ENCODE data around the gene SLC31A2. TPM values are rescaled to one million over a fixed set of nuclear protein-coding genes. Genes with fewer than 3 reads are reported as not detected.
"Not testable (repeated sequence)": the region's sequence is repeated elsewhere in the genome, so short reads cannot be mapped to it uniquely, and the experiment has no call there.

Gene SLC31A2
- polyA plus RNA-seq, 1 experiment: 10.7 TPM

DNA sequence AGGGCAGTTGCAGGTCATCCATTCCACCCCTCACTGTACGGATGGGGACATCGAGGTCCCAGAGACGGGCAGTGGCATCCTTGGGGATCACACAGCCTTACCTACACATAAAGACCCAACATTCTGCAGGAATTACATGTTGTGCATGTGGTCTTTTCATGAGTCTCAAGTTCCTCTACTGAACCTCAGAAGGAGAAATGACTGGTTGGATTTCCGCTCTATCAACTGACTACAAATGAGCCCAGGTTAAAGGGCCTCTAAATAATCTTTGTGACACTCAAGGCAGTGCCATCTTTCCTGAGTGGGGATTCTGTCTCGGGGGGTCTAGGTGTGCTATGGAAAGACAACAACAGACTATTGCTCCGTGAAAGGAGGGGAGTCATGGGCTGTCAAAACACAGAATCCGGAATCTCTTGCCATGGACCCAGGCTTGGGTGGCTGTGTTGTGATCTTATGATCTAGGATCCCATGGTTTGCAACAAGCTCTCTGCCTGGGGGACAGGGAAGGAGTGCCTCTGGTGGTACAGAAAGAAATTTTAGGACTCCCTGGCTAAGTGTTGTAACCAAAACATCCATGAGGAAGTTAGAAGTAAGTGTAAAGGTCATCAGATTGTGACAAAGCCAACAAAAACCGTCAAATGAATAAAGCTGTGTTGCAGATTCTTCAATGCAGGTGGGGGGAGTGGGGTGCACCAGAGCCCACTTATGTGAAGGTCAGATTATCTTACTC lies 1.9 kb upstream of the SLC31A2 start:
- ChIA-PET POLR2A (no interaction called here), CTCF (no interaction called here)
- Histone ChIP-seq H3K4me3 (ENCODE audit: low read depth, low read length) (no peak overlapping the region), H3K36me3 (ENCODE audit: control insufficient read depth, insufficient read depth, low read length) (no peaks in the 10 kb centered on the region), H3K27me3 (ENCODE audit: control insufficient read depth, insufficient read depth, low read length) (peaks cover 6% of the 10 kb centered on the region; the same call in 1 of the 2 replicates)
- TF ChIP-seq, protein P1, sequence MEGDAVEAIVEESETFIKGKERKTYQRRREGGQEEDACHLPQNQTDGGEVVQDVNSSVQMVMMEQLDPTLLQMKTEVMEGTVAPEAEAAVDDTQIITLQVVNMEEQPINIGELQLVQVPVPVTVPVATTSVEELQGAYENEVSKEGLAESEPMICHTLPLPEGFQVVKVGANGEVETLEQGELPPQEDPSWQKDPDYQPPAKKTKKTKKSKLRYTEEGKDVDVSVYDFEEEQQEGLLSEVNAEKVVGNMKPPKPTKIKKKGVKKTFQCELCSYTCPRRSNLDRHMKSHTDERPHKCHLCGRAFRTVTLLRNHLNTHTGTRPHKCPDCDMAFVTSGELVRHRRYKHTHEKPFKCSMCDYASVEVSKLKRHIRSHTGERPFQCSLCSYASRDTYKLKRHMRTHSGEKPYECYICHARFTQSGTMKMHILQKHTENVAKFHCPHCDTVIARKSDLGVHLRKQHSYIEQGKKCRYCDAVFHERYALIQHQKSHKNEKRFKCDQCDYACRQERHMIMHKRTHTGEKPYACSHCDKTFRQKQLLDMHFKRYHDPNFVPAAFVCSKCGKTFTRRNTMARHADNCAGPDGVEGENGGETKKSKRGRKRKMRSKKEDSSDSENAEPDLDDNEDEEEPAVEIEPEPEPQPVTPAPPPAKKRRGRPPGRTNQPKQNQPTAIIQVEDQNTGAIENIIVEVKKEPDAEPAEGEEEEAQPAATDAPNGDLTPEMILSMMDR (IDR thresholded peaks at IDR 0.05; ENCODE audit: insufficient read depth, low read depth, low read length): no peak
- DNase-seq (ENCODE audit: low read depth): no peak

DNA sequence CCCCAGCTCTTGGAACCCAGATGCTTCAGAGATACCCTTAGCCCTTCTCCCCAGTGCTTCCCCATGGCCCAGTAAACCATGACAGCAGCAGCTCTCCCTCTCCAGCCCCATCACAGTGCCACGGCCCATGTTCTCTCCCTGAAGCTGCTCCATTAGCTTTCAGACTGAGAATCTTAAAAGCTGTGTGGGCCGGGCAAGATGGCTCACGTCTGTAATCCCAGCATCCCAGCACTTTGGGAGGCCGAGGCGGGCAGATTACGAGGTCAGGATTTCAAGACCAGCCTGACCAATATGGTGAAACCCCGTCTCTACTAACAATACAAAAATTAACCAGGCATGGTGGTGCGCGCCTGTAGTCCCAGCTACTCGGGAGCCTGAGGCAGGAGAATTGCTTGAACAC lies 1.2 kb upstream of the SLC31A2 start:
- H3K27me3 ChIP-seq (ENCODE audit: control insufficient read depth, insufficient read depth, low read length); H3K36me3 ChIP-seq (ENCODE audit: control insufficient read depth, insufficient read depth, low read length); DNase-seq (ENCODE audit: low read depth); H3K4me3 ChIP-seq (ENCODE audit: low read depth, low read length); POLR2A ChIA-PET; CTCF ChIA-PET: not testable (repeated sequence)

GRCh38 chr9:113151696-113152630 lies 1.2 kb downstream of the SLC31A2 start:
- H3K36me3 ChIP-seq (ENCODE audit: control insufficient read depth, insufficient read depth, low read length): no peaks in the 10 kb centered on the region
- peaks cover 2% of the 10 kb centered on the region; the same call in 1 of the 2 replicates for H3K27me3 ChIP-seq (ENCODE audit: control insufficient read depth, insufficient read depth, low read length)
- H3K4me3 ChIP-seq (ENCODE audit: low read depth, low read length): peak overlapping the region; percentile 94
- ChIA-PET CTCF (interaction anchor here (1.3 kb wide), 2 partner anchors 12 to 13 kb away, joined by 4 read pairs; no protein-coding TSS in a partner anchor), POLR2A (interaction anchor here (0.6 kb wide), 1 partner anchor 624 kb away, joined by 21 read pairs; no protein-coding TSS in a partner anchor)
- TF ChIP-seq, protein P1 (IDR thresholded peaks at IDR 0.05; ENCODE audit: insufficient read depth, low read depth, low read length): no peak
- no peak for DNase-seq (ENCODE audit: low read depth)

DNA sequence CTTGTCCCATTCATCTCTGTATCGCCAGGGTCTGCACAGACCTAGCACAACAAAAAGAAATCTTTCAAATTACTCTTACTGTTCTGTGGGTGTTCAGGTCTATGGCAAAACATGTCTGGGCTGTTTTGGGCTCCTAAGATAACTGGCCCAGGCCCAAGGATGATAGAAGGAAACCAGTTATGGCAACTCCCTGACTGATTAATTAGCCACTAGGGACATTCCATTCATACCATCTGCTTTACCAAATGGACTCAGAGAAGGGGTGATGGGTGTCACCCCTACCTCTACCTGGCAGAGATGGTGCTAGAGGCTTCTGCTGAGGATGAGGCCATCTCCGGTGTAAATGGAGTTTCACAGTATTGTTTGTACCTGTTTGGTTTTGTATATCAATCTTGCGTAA lies 1.9 kb downstream of the SLC31A2 start:
- POLR2A ChIA-PET: interaction anchor here (0.6 kb wide), 1 partner anchor 625 kb away, joined by 21 read pairs; no protein-coding TSS in a partner anchor

GRCh38 chr9:113153599-113153998 lies 2.8 kb downstream of the SLC31A2 start:
- ChIA-PET POLR2A (no interaction called here), CTCF (no interaction called here)
- DNase-seq (ENCODE audit: low read depth): no peak
- Histone ChIP-seq H3K27me3 (ENCODE audit: control insufficient read depth, insufficient read depth, low read length) (no peaks in the 10 kb centered on the region), H3K4me3 (ENCODE audit: low read depth, low read length) (no peak overlapping the region), H3K36me3 (ENCODE audit: control insufficient read depth, insufficient read depth, low read length) (no peaks in the 10 kb centered on the region; the same call in 1 of the 2 replicates)
- TF ChIP-seq, protein P1 (IDR thresholded peaks at IDR 0.05; ENCODE audit: insufficient read depth, low read depth, low read length): no peak

More for the DNA sequence above, 1.9 kb downstream of the SLC31A2 start:
- no peaks in the 10 kb centered on the region; the same call in 1 of the 2 replicates for H3K36me3 ChIP-seq (ENCODE audit: control insufficient read depth, insufficient read depth, low read length)
- no peak overlapping the region for H3K4me3 ChIP-seq (ENCODE audit: low read depth, low read length)
- no peaks in the 10 kb centered on the region for H3K27me3 ChIP-seq (ENCODE audit: control insufficient read depth, insufficient read depth, low read length)
- CTCF ChIA-PET: interaction anchor here (1.3 kb wide), 1 partner anchor 11 kb away, joined by 4 read pairs; no protein-coding TSS in a partner anchor
- no peak for DNase-seq (ENCODE audit: low read depth)
- TF ChIP-seq, protein P1 (IDR thresholded peaks at IDR 0.05; ENCODE audit: insufficient read depth, low read depth, low read length): no peak
